Medulla oblongata (tissue), 1 donor: ENCODE data around the gene AVL9.

ENCODE experiments used
- DNase-seq: peaks from one replicate; pipeline ENCODE4 v3.0.0-alpha.2; 2015; ENCODE audit errors: extremely low spot score

The AVL9 gene

GRCh38 chr7:32533276-32534029 is 38.2 kb downstream of the AVL9 start:
- no peak for DNase-seq

- no peak for DNase-seq
Observed at GRCh38 chr7:32535162-32535702, 39.9 kb downstream of the AVL9 start.

- DNase-seq, result no peak
Observed at GRCh38 chr7:32536016-32536415, 40.7 kb downstream of the AVL9 start.

GRCh38 chr7:32536585-32536984 is 41.3 kb downstream of the AVL9 start:
- no peak for DNase-seq

GRCh38 chr7:32537760-32538159 is 42.5 kb downstream of the AVL9 start:
- DNase-seq, result peak; percentile 20

GRCh38 chr7:32539366-32539765 is 44.1 kb downstream of the AVL9 start:
- no peak for DNase-seq

GRCh38 chr7:32539919-32540531 is 44.7 kb downstream of the AVL9 start:
- DNase-seq, result no peak

GRCh38 chr7:32542595-32542994 is 47.3 kb downstream of the AVL9 start:
- DNase-seq, result no peak

GRCh38 chr7:32559480-32559879 is 64.2 kb downstream of the AVL9 start:
- DNase-seq, result no peak

- DNase-seq, result no peak
Observed at GRCh38 chr7:32560075-32560474, 64.8 kb downstream of the AVL9 start.

- no peak for DNase-seq
Observed at GRCh38 chr7:32561613-32562012, 66.3 kb downstream of the AVL9 start.

- DNase-seq, result no peak
Observed at GRCh38 chr7:32564542-32564941, 69.3 kb downstream of the AVL9 start.

GRCh38 chr7:32569388-32570289 is 74.3 kb downstream of the AVL9 start:
- no peak for DNase-seq

GRCh38 chr7:32573110-32573687 is 77.9 kb downstream of the AVL9 start:
- DNase-seq, result no peak

GRCh38 chr7:32574626-32575025 is 79.3 kb downstream of the AVL9 start:
- no peak for DNase-seq

GRCh38 chr7:32577421-32577820 is 82.1 kb downstream of the AVL9 start:
- no peak for DNase-seq

- no peak for DNase-seq
Observed at GRCh38 chr7:32579776-32580175, 84.5 kb downstream of the AVL9 start.

- no peak for DNase-seq
Observed at GRCh38 chr7:32580646-32581045, 85.4 kb downstream of the AVL9 start.

GRCh38 chr7:32582036-32582435 is 86.7 kb downstream of the AVL9 start:
- DNase-seq, result no peak

- DNase-seq, result no peak
Observed at GRCh38 chr7:32583791-32584190, 88.5 kb downstream of the AVL9 start.

GRCh38 chr7:32586291-32587221 is 91.3 kb downstream of the AVL9 start:
- DNase-seq, result no peak
